Keratinocyte (primary cell): Measurements from ENCODE around the gene C20orf204. TPM values are rescaled to one million over a fixed set of nuclear protein-coding genes. Genes with fewer than 3 reads are reported as not detected.

Experiments
- DNase-seq: peaks from one replicate; pipeline ENCODE4 v3.0.0-alpha.2; 2011; ENCODE audit warnings: low read depth, missing footprints, low spot score
- FAIRE-seq: peaks from 2 replicates; lab custom pipeline; 2011; peaks lifted over from hg19 to GRCh38; lab: Jason Lieb, UNC
- H2AFZ ChIP-seq: 2 replicates; pipeline ENCODE4 v1.6.0; 2012; ENCODE audit warnings: low read length, control low read depth, inconsistent platforms; ENCODE audit not compliant: control insufficient read depth
- H3K27ac ChIP-seq: 2 replicates; pipeline ENCODE4 v1.5.1; 2011; ENCODE audit warnings: low read length; ENCODE audit not compliant: control insufficient read depth, insufficient read depth
- H3K27me3 ChIP-seq: 3 replicates; pipeline ENCODE4 v1.6.0; 2011; ENCODE audit warnings: low read length; ENCODE audit not compliant: control insufficient read depth, insufficient read depth; ENCODE audit errors: extremely low read depth
- H3K36me3 ChIP-seq, 2 experiments: 2 replicates in 1 of 2; 3 replicates in 1 of 2; pipeline ENCODE4 v1.5.1; 2011; ENCODE audit warnings: low read length in 2 of 2, mild to moderate bottlenecking in 1 of 2; ENCODE audit not compliant: control insufficient read depth in 2 of 2, insufficient read depth in 2 of 2; ENCODE audit errors: extremely low read depth in 1 of 2
- H3K4me1 ChIP-seq: 3 replicates; pipeline ENCODE4 v1.5.1; 2011; ENCODE audit warnings: low read length; ENCODE audit not compliant: control insufficient read depth, insufficient read depth; ENCODE audit errors: extremely low read depth
- H3K4me2 ChIP-seq: 3 replicates; pipeline ENCODE4 v1.6.0; 2011; ENCODE audit warnings: low read depth, low read length; ENCODE audit not compliant: control insufficient read depth, insufficient read depth; ENCODE audit errors: extremely low read depth
- H3K4me3 ChIP-seq, 3 experiments: fragments of 200-600 bp in 1 of 3; sonication (generic) in 1 of 3; 2 replicates in 2 of 3; 3 replicates in 1 of 3; pipeline ENCODE4 v1.5.1; 2011 to 2016; ENCODE audit warnings: low read length in 3 of 3, mild to moderate bottlenecking in 3 of 3, control low read depth in 2 of 3, inconsistent platforms in 1 of 3, low read depth in 1 of 3, mixed read lengths in 1 of 3, mixed run types in 1 of 3, moderate library complexity in 1 of 3; ENCODE audit not compliant: control insufficient read depth in 2 of 3, insufficient read depth in 2 of 3; ENCODE audit errors: extremely low read depth in 1 of 3
- H3K79me2 ChIP-seq: 2 replicates; pipeline ENCODE4 v1.6.0; 2012; ENCODE audit warnings: low read length; ENCODE audit not compliant: control insufficient read depth, insufficient read depth
- H3K9ac ChIP-seq: 3 replicates; pipeline ENCODE4 v1.6.0; 2011; ENCODE audit warnings: low read length; ENCODE audit not compliant: control insufficient read depth, insufficient read depth; ENCODE audit errors: extremely low read depth
- H3K9me1 ChIP-seq: 3 replicates; pipeline ENCODE4 v1.6.0; 2011; ENCODE audit warnings: low read length; ENCODE audit not compliant: control insufficient read depth, insufficient read depth; ENCODE audit errors: extremely low read depth
- H3K9me3 ChIP-seq: 2 replicates; pipeline ENCODE4 v1.5.1; 2012; ENCODE audit warnings: low read depth, low read length; ENCODE audit not compliant: control insufficient read depth
- H4K20me1 ChIP-seq: 3 replicates; pipeline ENCODE4 v1.6.0; 2011; ENCODE audit warnings: low read length; ENCODE audit not compliant: control insufficient read depth, insufficient read depth; ENCODE audit errors: extremely low read depth
- CTCF ChIP-seq, 3 experiments: IDR thresholded peaks in 1 of 3; conservative IDR thresholded peaks in 1 of 3; optimal IDR thresholded peaks in 1 of 3; 2 replicates in 2 of 3; 3 replicates in 1 of 3; pipeline versions ENCODE3 to v1.5.1; 2011; ENCODE audit warnings: low read length in 3 of 3, mild to moderate bottlenecking in 3 of 3, moderate library complexity in 2 of 3, control low read depth in 1 of 3, inconsistent platforms in 1 of 3; ENCODE audit not compliant: insufficient read depth in 2 of 3; ENCODE audit errors: extremely low read depth in 1 of 3
- EZH2 ChIP-seq: IDR thresholded peaks from one replicate; pipeline ENCODE4 v1.6.1; 2012; ENCODE audit warnings: inconsistent platforms, mild to moderate bottlenecking, low read length, moderate library complexity
- dilution Hi-C: fragments of 300-500 bp; cut with MboI; formaldehyde crosslinking; loops from one replicate; pipeline ENCODE4 v1.7.0; 2020; ENCODE audit warnings: low sequenced_read_pairs; ENCODE audit not compliant: extremely low pct_ligation_motif_present
- polyA plus RNA-seq, 5 experiments: library from polyadenylated mRNA; depleted of rRNA in 3 of 5; stranded (reverse) in 3 of 5; stranded (forward) in 1 of 5; unstranded in 1 of 5; fragments of >200 nt; gene quantifications; 1 replicate in 1 of 5; 2 replicates in 3 of 5; 3 replicates in 1 of 5; pipeline versions ENCODE4 v1.2.1 to v1.2.3, GENCODE V29; 2011 to 2012; ENCODE audit warnings: missing spikeins in 2 of 5, low read depth in 1 of 5, low replicate concordance in 1 of 5

Gene C20orf204
- polyA plus RNA-seq, 1 donor (not counting 4 experiments of a cell fraction or from before 2014, with no cell fraction given) = 0.08 TPM

GRCh38 chr20:64006902-64007301 lies 29.1 kb upstream of the C20orf204 start:
- dilution Hi-C loops = no loop called here
- Histone ChIP-seq H3K27me3 (no peaks in the 10 kb centered on the region), H3K36me3 (peaks cover 32 to 33% of the 10 kb centered on the region in 2 experiments), H3K4me1 (peaks cover 9% of the 10 kb centered on the region), H3K9me3 (no peaks in the 10 kb centered on the region), H3K4me3 (no peak overlapping the region), H3K9me1 (no peaks in the 10 kb centered on the region), H3K9ac (no peak overlapping the region), H3K27ac (no peak overlapping the region), H2AFZ (no peak overlapping the region), H3K79me2 (peaks cover 3% of the 10 kb centered on the region), H3K4me2 (no peak overlapping the region), H4K20me1 (no peaks in the 10 kb centered on the region)
- FAIRE-seq (no peak), DNase-seq (no peak)
- no peak for TF ChIP-seq CTCF (optimal IDR thresholded peaks at IDR 0.05 in 1 of 3, IDR thresholded peaks at IDR 0.05 in 1 of 3, conservative IDR thresholded peaks at IDR 0.05 in 1 of 3; ENCODE audit: extremely low read depth in 1 of 3, insufficient read depth in 2 of 3, low read length in 3 of 3)
- TF ChIP-seq EZH2 = no peak

GRCh38 chr20:64009811-64010387 lies 26.1 kb upstream of the C20orf204 start:
- Histone ChIP-seq H3K9ac (no peak overlapping the region), H3K79me2 (peaks cover 3% of the 10 kb centered on the region), H3K4me2 (no peak overlapping the region), H2AFZ (no peak overlapping the region), H3K4me1 (peaks cover 9% of the 10 kb centered on the region), H3K9me3 (no peaks in the 10 kb centered on the region), H4K20me1 (no peaks in the 10 kb centered on the region), H3K36me3 (peaks cover 23 to 37% of the 10 kb centered on the region in 2 experiments), H3K9me1 (no peaks in the 10 kb centered on the region), H3K4me3 (no peak overlapping the region), H3K27me3 (no peaks in the 10 kb centered on the region), H3K27ac (no peak overlapping the region)
- no peak for FAIRE-seq
- TF ChIP-seq EZH2 (no peak), CTCF (optimal IDR thresholded peaks at IDR 0.05 in 1 of 3, IDR thresholded peaks at IDR 0.05 in 1 of 3, conservative IDR thresholded peaks at IDR 0.05 in 1 of 3; ENCODE audit: extremely low read depth in 1 of 3, insufficient read depth in 2 of 3, low read length in 3 of 3) (no peak)
- DNase-seq = no peak
- dilution Hi-C loops = no loop called here
